Measurements from ENCODE around the gene CLIP1.
"Not testable (repeated sequence)": the region's sequence is repeated elsewhere in the genome, so short reads cannot be mapped to it uniquely, and the experiment has no call there.

The CLIP1 gene

GRCh38 chr12:122421821-122422729, at the start of gene CLIP1:
Gene CLIP1, minus strand, starts transcription at chr12:122422669. Its CDS starts 42,217 bp downstream, at chr12:122380452.
- DNase-seq, result peak; percentile 75

- peak; percentile 79 for DNase-seq
Observed at GRCh38 chr12:122471324-122472226, 49.1 kb upstream of the CLIP1 start.

- DNase-seq, result not testable (repeated sequence)
Observed at GRCh38 chr12:122470576-122470975, 48.1 kb upstream of the CLIP1 start.

GRCh38 chr12:122469856-122470255, 47.4 kb upstream of the CLIP1 start:
- DNase-seq, result not testable (repeated sequence)

GRCh38 chr12:122467983-122468382, 45.5 kb upstream of the CLIP1 start:
- DNase-seq, result no peak

- peak; percentile 88 for DNase-seq
Observed at GRCh38 chr12:122464317-122465042, 42.0 kb upstream of the CLIP1 start.

DNA sequence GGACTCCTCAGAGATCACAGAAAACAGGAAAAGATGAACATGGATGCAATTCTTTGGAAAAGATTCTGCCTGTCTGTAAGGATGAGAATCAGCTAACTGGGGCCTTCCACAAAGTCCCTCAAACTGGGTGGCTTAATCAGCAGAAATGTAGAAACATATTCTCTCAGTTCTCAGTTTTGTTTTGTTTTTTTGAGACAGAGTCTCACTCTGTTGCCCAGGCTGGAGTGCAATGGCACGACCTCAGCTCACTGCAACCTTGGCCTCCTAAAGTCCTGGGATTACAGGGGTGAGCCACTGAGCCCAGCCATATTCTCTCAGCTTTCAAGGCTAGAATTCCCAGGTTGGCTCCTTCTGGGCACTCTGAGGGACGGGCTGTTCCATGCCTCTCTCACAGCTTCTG, 38.2 kb upstream of the CLIP1 start:
- no peak for DNase-seq

DNA sequence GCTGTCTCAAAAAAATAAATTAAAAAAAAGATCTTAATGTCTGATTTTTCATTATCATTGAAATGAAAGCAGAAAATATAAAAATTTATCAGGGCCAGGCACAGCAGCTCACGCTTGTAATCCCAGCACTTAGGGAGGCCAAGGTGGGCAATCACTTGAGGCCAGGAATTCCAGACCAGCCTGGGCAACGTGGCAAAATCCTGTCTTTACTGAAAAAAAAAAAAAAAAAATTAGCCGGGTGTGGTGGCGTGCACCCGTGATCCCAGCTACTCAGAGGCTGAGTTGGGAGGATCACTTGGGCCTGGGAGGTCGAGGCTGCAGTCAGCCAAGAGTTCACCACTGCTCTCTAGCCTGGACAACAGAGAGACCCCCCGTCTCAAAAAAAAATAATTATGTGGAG, 37.6 kb upstream of the CLIP1 start:
- no peak for DNase-seq

DNA sequence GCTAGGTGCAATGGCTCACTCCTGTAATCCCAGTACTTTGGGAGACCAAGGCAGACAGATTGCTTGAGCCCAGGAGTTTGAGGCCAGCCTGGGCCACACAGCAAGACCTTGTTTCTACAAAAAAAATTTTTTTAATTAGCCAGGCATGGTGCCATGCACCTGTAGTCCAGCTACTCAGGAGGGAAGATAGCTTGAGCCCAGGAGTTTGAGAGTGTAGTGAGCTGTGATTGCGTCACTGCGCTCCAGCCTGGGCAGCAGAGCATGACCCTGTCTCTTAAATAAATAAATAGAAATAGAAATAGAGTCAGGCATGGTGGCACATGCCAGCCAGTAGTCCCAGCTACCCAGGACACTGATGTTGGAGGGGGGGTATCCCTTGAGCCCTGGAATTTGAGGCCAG, 36.7 kb upstream of the CLIP1 start:
- DNase-seq, result no peak

DNA sequence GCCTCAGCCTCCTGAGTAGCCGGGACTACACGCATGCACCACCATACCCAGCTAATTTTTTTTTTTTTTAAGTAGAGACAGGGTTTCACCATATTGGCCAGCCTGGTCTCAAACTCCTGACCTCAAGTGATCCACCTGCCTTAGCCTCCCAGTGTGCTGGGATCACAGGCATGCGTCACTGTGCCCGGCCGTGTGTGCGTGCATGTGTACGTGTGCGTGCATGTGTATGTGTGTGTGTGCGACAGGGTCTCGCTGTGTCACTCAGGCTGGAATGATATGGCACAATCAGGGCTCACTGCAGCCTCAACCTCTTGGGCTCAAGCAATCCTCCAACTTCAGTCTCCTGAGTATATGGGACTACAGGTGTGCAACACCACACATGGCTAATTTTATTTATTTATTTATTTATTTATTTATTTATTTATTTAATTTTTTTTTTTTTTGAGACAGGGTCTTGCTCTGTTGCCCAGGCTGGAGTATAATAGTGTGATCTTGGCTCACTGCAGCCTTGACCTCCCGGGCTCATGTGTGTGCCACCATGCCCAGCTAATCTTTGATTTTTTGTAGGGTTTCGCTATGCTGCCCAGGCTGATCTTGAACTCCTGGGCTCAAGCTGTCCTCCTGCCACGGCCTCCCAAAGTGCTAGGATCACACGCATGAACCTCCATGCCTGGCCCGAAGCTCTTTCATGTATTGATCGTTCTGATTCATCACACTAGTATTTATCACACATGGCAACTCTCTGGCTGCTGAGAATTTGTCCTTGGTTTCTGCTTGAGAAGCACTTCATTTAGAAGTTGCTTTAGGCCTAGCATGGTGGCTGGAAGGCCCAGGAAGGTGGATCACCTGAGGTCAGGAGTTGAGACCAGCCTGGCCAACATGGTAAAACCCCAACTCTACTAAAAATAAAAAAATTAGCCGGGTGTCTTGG, 35.9 kb upstream of the CLIP1 start:
- DNase-seq, result no peak

DNA sequence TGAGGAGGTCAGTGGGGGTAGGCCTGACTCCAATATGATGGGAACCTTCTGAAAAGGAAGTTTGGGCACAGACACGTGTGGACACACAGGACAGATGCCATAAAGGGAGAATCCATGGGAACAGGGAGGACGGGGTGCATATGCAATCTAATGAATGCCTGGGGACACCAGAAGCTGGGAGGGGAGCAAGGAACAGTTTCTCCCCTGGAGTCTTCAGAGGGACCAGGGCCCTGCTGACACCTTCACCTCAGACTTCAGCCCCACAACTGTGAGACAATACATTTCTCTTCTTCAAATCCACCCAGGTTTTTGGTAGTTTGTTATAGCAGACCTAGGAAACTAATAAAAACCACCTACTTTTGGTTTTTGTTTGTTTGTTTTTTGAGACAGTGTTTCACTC, 35.2 kb upstream of the CLIP1 start:
- no peak for DNase-seq

DNA sequence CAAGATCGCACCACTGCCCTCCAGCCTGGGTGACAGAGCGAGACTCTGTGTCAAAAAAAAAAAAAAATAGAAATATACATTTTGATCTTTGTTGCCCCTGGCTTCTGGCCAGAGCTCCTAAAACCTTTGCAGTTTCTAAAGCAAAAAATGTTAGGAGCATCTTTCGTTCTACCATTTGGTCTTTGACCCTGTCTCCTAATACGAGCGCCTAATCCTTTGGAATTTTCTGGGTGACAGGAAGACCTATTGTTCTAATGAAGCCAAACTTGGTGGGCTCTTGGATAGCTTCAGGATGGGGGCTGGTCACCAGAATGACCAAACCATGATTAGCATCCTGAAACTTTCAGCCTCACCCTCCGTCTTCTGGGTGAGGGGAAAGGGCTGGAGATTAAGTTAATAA, 32.3 kb upstream of the CLIP1 start:
- DNase-seq, result no peak

- DNase-seq, result no peak
Observed at GRCh38 chr12:122454250-122454721, 31.8 kb upstream of the CLIP1 start.

GRCh38 chr12:122452701-122453285, 30.3 kb upstream of the CLIP1 start:
- DNase-seq, result no peak

GRCh38 chr12:122449317-122449716, 26.8 kb upstream of the CLIP1 start:
- peak; percentile 91 for DNase-seq

DNA sequence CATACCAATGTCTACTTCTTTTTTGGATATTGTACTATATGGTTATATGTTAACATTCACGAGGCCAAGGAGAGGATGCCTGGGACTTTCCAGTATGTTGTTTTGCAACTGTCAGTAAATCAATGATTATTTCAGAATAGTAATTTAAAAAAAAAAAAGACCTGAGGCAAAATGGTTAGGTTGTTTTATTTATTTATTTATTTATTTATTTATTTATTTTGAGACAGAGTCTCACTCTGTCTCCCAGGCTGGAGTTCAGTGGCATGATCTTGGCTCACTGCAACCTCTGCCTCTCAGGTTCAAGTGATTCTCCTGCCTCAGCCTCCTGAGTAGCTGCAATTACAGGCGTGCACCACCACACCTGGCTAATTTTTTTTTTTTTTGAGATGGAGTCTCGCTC, 25.4 kb upstream of the CLIP1 start:
- not testable (repeated sequence) for DNase-seq

DNA sequence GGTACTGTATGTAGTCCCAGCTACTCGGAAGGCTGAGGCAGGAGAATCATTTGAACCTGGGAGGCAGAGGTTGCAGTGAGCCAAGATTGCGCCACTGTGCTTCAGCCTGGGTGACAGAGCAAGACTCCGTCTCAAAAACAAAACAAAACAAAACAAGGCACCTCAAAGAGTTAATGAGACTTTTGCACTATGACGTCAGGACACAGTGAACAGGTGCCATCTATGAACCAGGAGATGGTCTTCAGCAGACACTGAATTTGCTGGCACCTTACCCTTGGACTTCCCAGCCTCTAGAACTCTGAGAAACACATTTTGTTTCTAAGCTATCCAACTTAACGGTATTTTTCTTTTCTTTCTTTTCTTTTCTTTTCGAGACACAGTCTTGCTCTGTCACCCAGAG, 23.9 kb upstream of the CLIP1 start:
- not testable (repeated sequence) for DNase-seq

- not testable (repeated sequence) for DNase-seq
Observed at GRCh38 chr12:122444071-122444470, 21.6 kb upstream of the CLIP1 start.

- not testable (repeated sequence) for DNase-seq
Observed at GRCh38 chr12:122438822-122439221, 16.4 kb upstream of the CLIP1 start.

DNA sequence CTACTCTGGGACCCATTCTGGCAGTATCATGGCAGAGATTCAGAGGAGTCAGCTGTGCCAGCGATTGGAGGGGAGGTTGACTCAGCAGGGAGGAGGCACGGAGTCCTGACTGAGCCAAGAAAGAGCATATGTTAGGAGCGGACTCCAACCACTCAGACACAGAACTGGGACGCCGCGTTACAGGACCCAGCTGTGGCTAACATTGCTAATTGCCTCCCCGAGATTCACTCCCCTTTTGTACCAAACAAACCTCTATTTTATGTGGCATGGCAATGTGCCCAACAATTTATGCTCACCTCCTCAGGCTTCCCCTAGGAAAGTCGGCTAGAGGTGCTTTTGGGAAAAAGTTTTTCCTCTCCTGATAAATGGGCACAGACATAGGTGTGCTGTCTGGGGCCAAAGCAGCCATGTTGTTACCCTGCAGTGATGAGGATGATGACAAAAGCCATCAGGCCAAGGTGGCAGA, 15.2 kb upstream of the CLIP1 start:
- peak; percentile 34 for DNase-seq

DNA sequence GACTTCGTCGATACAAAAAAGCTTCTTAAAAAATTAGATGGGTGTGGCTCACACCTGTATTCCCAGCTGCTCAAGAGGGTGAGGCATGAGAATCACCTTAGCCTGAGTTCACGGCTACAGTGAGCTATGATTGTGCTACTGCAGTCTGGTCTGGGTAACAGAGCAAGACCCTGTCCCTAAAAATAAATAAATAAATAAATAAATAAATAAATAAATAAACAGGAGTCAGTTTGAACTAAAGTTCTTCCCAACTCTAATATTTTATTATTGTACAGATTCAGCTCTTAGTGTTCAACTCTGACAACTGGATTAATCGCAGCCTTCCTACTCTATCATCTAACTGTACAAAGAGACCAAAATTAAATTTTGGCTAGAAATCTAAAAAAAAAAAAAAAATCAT, 12.7 kb upstream of the CLIP1 start:
- no peak for DNase-seq
